Mesendoderm (in vitro differentiated cells): ENCODE measurements around the gene GPR156. TPM values are rescaled to one million over a fixed set of nuclear protein-coding genes. Genes with fewer than 3 reads are reported as not detected.
A peak's percentile ranks its signal among the peaks of the same experiment; 100 is the strongest.

Experiments
- DNase-seq: peaks from one replicate; pipeline ENCODE4 v3.0.0; 2013
- H2AK5ac ChIP-seq: 2 replicates; pipeline ENCODE4 v1.6.1; 2013; ENCODE audit warnings: low read length, inconsistent platforms
- H2BK120ac ChIP-seq: 2 replicates; pipeline ENCODE4 v1.6.1; 2013; ENCODE audit warnings: low read depth, mild to moderate bottlenecking, low read length, moderate library complexity, mixed read lengths
- H2BK15ac ChIP-seq: replicated peaks from 2 replicates; pipeline ENCODE4 v1.6.1; 2013; ENCODE audit warnings: low read depth, mild to moderate bottlenecking, moderate library complexity
- H2BK5ac ChIP-seq: 2 replicates; pipeline ENCODE4 v1.6.1; 2013; ENCODE audit warnings: low read length, inconsistent platforms
- H3K18ac ChIP-seq: 2 replicates; pipeline ENCODE4 v1.6.1; 2013; ENCODE audit warnings: mild to moderate bottlenecking, low read length, mixed read lengths
- H3K23ac ChIP-seq: one replicate; pipeline ENCODE4 v1.6.1; 2013; ENCODE audit warnings: low read length
- H3K27ac ChIP-seq: 2 replicates; pipeline ENCODE4 v1.5.1; 2013; ENCODE audit warnings: low read depth, mild to moderate bottlenecking, inconsistent platforms, low read length, moderate library complexity
- H3K27me3 ChIP-seq: 2 replicates; pipeline ENCODE4 v1.6.1; 2013; ENCODE audit warnings: low read length, control low read depth, mild to moderate bottlenecking, inconsistent platforms; ENCODE audit not compliant: insufficient read depth, poor library complexity
- H3K36me3 ChIP-seq: 2 replicates; pipeline ENCODE4 v1.6.1; 2013; ENCODE audit warnings: low read length, inconsistent platforms; ENCODE audit not compliant: control insufficient read depth, insufficient read depth
- H3K4ac ChIP-seq: one replicate; pipeline ENCODE4 v1.6.1; 2013; ENCODE audit warnings: low read depth, mild to moderate bottlenecking, low read length, moderate library complexity
- H3K4me1 ChIP-seq: 2 replicates; pipeline ENCODE4 v1.6.1; 2013; ENCODE audit warnings: low read depth, low read length, inconsistent platforms; ENCODE audit not compliant: control insufficient read depth
- H3K4me2 ChIP-seq: 2 replicates; pipeline ENCODE4 v1.6.1; 2013; ENCODE audit warnings: low read length
- H3K4me3 ChIP-seq: 2 replicates; pipeline ENCODE4 v1.5.1; 2013; ENCODE audit warnings: mild to moderate bottlenecking, low read length
- H3K56ac ChIP-seq: one replicate; pipeline ENCODE4 v1.6.1; 2013; ENCODE audit warnings: low read length
- H3K79me1 ChIP-seq: 2 replicates; pipeline ENCODE4 v1.6.1; 2013; ENCODE audit warnings: low read length, inconsistent platforms
- H3K79me2 ChIP-seq: 2 replicates; pipeline ENCODE4 v1.6.1; 2013; ENCODE audit warnings: mild to moderate bottlenecking, low read length; ENCODE audit not compliant: control insufficient read depth, insufficient read depth
- H3K9ac ChIP-seq: 2 replicates; pipeline ENCODE4 v1.6.1; 2013; ENCODE audit warnings: low read length, inconsistent platforms
- H4K5ac ChIP-seq: one replicate; pipeline ENCODE4 v1.6.1; 2013; ENCODE audit warnings: low read length
- H4K8ac ChIP-seq: one replicate; pipeline ENCODE4 v1.6.1; 2013; ENCODE audit warnings: low read depth, mild to moderate bottlenecking, control low read depth, low read length, moderate library complexity
- WGBS: extraction: QIAGEN DNeasy Blood & Tissue Kit; methylation state at CpG from one replicate; pipeline ENCODE4 v1.1.7; 2013; ENCODE audit warnings: low lambda C conversion rate, missing lambda C conversion rate; ENCODE audit not compliant: insufficient coverage; ENCODE audit errors: extremely low coverage; 5-methylcytosine and 5-hydroxymethylcytosine counted together
- small RNA-seq: library from polyadenylated mRNA; stranded (forward); fragments of <200 nt; extraction: miRNeasy Mini kit (QIAGEN cat#:217004); gene quantifications from one replicate; pipeline ENCODE3, GENCODE V24; 2013; ENCODE audit not compliant: insufficient read depth

Gene GPR156

DNA sequence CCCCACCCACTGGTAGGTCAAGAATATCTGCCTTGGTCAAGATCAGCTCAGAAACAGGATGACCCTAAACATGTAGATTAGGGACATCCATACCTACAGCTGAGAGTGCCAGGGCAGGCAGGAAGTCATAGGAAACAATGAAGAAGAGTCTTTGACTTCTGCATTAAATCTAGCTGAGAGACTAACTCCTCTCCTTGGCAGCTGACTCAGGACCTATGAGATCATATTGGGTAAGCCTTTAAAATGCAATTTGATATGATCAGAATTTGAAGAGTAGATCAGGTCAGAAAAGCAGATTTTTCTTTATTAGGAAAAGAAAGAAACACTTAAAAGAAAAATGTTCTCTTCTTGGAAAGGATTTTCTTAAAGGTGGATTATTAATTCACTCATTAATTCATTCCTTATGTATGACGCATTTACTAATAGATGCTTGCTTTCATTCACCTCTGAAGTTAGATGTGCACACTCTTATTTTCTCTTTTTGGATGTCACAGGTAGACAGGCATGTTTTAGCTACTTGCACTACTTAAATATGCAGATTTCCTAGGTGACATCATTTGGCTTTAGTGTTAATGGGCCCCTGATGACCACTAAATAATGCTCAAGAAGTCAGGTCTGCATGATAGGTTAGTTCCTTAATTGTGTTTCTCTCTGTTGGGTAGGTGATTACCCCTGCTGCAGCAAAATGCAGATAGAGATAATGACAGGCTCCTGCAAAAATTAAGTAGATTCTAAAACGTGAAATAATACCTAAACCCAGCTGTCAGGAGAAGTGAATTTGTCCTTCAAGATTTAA, 155.1 kb downstream of the GPR156 start:
- H3K4ac ChIP-seq: no peak overlapping the region
- H2BK15ac ChIP-seq: no peak overlapping the region
- H2BK120ac ChIP-seq: no peak overlapping the region
- no CpG with 5 or more reads among the region's 2 CpGs for WGBS
- H3K36me3 ChIP-seq: no peaks in the 10 kb centered on the region
- no peak overlapping the region for H4K5ac ChIP-seq
- no peak overlapping the region for H3K56ac ChIP-seq
- H3K79me2 ChIP-seq: no peaks in the 10 kb centered on the region
- H2BK5ac ChIP-seq: no peak overlapping the region
- no peak overlapping the region for H3K4me3 ChIP-seq
- H3K9ac ChIP-seq: no peak overlapping the region
- no peak overlapping the region for H3K18ac ChIP-seq
- H3K27ac ChIP-seq: no peak overlapping the region
- no peak overlapping the region for H3K4me2 ChIP-seq
- peak; percentile 16 for DNase-seq
- H4K8ac ChIP-seq: no peak overlapping the region
- no peaks in the 10 kb centered on the region for H3K27me3 ChIP-seq
- no peaks in the 10 kb centered on the region for H3K4me1 ChIP-seq
- no peak overlapping the region for H2AK5ac ChIP-seq
- no peaks in the 10 kb centered on the region for H3K79me1 ChIP-seq
- no peak overlapping the region for H3K23ac ChIP-seq

DNA sequence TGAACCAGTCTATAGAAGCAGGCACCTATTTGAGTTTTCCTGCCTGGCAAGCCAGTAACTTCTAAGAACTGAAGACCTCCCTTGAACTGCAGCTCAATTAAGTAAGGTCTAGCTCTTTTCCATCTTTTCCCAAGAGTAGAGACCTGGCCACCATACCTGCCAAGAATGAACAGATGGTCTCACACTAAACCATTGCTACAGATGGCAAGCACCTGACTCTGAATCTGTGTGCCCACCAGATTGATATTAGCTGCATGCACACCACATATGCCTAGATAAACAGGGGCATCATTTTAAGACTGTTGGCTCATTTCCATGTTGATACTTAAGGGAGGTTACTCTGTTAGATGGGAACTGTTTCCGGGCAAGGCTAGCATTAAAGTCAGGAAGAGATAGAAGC, 156.0 kb downstream of the GPR156 start:
- no peaks in the 10 kb centered on the region for H3K79me1 ChIP-seq
- no peak overlapping the region for H2BK15ac ChIP-seq
- H3K23ac ChIP-seq: no peak overlapping the region
- no peak for DNase-seq
- H3K27ac ChIP-seq: no peak overlapping the region
- no peak overlapping the region for H3K4me3 ChIP-seq
- no peak overlapping the region for H3K4me2 ChIP-seq
- no peak overlapping the region for H3K18ac ChIP-seq
- no peak overlapping the region for H4K8ac ChIP-seq
- no peaks in the 10 kb centered on the region for H3K27me3 ChIP-seq
- no peak overlapping the region for H2BK5ac ChIP-seq
- H3K79me2 ChIP-seq: no peaks in the 10 kb centered on the region
- H2AK5ac ChIP-seq: no peak overlapping the region
- H3K4ac ChIP-seq: no peak overlapping the region
- no peak overlapping the region for H2BK120ac ChIP-seq
- no CpG with 5 or more reads among the region's 1 CpG for WGBS
- H3K56ac ChIP-seq: no peak overlapping the region
- H3K4me1 ChIP-seq: no peaks in the 10 kb centered on the region
- H3K9ac ChIP-seq: no peak overlapping the region
- H4K5ac ChIP-seq: no peak overlapping the region
- no peaks in the 10 kb centered on the region for H3K36me3 ChIP-seq

DNA sequence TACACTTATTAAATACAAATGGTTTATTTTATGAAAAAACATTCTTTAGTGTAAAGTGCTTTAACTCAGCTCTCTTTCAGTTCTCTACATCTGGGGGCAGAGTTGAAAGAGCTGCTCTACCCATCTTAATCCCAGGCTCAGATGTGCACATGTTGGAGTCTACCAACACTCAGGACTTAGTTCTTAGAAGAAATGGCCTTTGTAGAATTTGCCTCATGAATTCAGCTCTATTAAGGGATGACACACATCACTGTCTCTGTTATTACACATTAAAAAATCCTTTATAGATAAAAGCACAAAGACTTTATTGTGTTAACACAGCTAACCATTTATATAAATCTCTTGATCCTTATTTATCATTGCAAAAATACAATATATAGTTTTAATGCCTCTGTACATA, 159.0 kb downstream of the GPR156 start:
- Histone ChIP-seq H3K36me3 (no peaks in the 10 kb centered on the region), H3K56ac (no peak overlapping the region), H2BK120ac (no peak overlapping the region), H3K79me2 (no peaks in the 10 kb centered on the region), H4K5ac (no peak overlapping the region), H3K27ac (no peak overlapping the region), H3K4me3 (no peak overlapping the region), H3K4ac (no peak overlapping the region), H2AK5ac (no peak overlapping the region), H3K79me1 (no peaks in the 10 kb centered on the region), H3K9ac (no peak overlapping the region), H3K27me3 (no peaks in the 10 kb centered on the region), H4K8ac (no peak overlapping the region), H2BK5ac (no peak overlapping the region), H3K4me1 (no peaks in the 10 kb centered on the region), H3K18ac (no peak overlapping the region), H3K4me2 (no peak overlapping the region), H3K23ac (no peak overlapping the region), H2BK15ac (no peak overlapping the region)
- DNase-seq: no peak

DNA sequence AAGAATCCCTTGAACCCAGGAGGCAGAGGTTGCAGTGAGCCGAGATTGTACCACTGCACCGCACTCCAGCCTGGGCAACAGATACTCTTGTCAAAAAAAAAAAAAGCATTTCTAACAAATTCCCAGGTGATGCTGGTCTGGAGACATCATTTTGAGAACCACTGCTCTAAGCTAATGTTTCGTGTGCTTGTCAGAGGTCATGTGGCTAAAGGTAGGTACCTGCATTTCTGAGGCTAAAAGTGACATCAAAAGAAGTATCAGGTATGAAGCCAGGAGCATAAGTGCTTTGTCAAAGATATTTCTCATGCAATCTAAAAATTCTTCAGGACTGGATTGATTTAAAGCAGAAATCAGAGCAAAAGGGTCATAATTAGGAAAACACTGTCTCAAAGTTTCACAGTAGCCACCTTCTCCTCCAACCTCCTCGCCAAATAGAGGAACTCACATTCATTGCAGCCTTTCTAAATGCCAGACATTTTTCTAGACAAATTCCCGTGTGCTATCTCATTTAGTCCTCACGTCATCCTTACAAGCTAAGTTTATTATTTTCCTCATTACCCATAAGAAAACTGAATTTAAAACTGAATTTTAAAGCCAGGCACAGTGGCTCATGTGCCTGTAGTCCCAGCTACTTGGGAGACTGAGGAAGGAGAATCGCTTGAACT, 165.0 kb downstream of the GPR156 start:
- Histone ChIP-seq H3K27me3 (no peaks in the 10 kb centered on the region), H3K4me1 (no peaks in the 10 kb centered on the region), H2BK15ac (no peak overlapping the region), H2BK5ac (no peak overlapping the region), H3K23ac (no peak overlapping the region), H3K18ac (no peak overlapping the region), H3K27ac (no peak overlapping the region), H4K5ac (no peak overlapping the region), H3K56ac (no peak overlapping the region), H3K79me2 (no peaks in the 10 kb centered on the region), H3K4me2 (no peak overlapping the region), H3K4ac (no peak overlapping the region), H2AK5ac (no peak overlapping the region), H4K8ac (no peak overlapping the region), H3K4me3 (no peak overlapping the region), H3K36me3 (no peaks in the 10 kb centered on the region), H3K9ac (no peak overlapping the region), H2BK120ac (no peak overlapping the region), H3K79me1 (no peaks in the 10 kb centered on the region)
- WGBS: no CpG with 5 or more reads among the region's 7 CpGs
- DNase-seq: no peak

Small RNA genes lying within 50 kb of the gene (small RNA-seq; reads per million reads assigned to genes)
- not detected for gene RF00019
- gene RN7SL397P: not detected
